Measurements from ENCODE around the gene HNRNPLL.
"Not testable (repeated sequence)": the region's sequence is repeated elsewhere in the genome, so short reads cannot be mapped to it uniquely, and the experiment has no call there.

GRCh38 chr2:38542248-38542631 is 60.5 kb downstream of the HNRNPLL start:
- TF ChIP-seq POLR2A, CTCF (IDR thresholded peaks at IDR 0.05): not testable (repeated sequence)

Measured in esophagus squamous epithelium (tissue), 4 donors.